Activated T-helper 17 cell treated with anti-CD3 and anti-CD28 coated beads, Interleukin-2, amount 50 U/mL, for 72 hours (primary cell): ENCODE data around the gene ITM2C. TPM values are rescaled to one million over a fixed set of nuclear protein-coding genes. Genes with fewer than 3 reads are reported as not detected.

Source experiments
- ATAC-seq: fragments of 150-1000 bp; cut with Tn5 transposase; replicated peaks from 2 replicates; pipeline ENCODE4 v1.10.0; 2021; ENCODE audit warnings: mild to moderate bottlenecking, moderate library complexity
- H3K27ac Mint-ChIP-seq: one replicate; pipeline ENCODE4 v1.8.0; 2022; ENCODE audit warnings: mixed read lengths
- H3K27me3 Mint-ChIP-seq: one replicate; pipeline ENCODE4 v1.8.0; 2022; ENCODE audit warnings: mixed read lengths
- H3K36me3 Mint-ChIP-seq: one replicate; pipeline ENCODE4 v1.8.0; 2022; ENCODE audit warnings: low read depth, mild to moderate bottlenecking, mixed read lengths
- H3K4me1 Mint-ChIP-seq: one replicate; pipeline ENCODE4 v1.8.0; 2022; ENCODE audit warnings: mixed read lengths
- H3K4me3 Mint-ChIP-seq: one replicate; pipeline ENCODE4 v1.8.0; 2022; ENCODE audit warnings: mild to moderate bottlenecking, mixed read lengths
- H3K9me3 Mint-ChIP-seq: one replicate; pipeline ENCODE4 v1.8.0; 2022; ENCODE audit warnings: mixed read lengths
- total RNA-seq, 2 donors: library from RNA; stranded (reverse); gene quantifications; one replicate each; pipeline ENCODE4 v1.2.3, GENCODE V29; 2022

The ITM2C gene
- total RNA-seq, 2 donors from 2014 or later = 28.7 to 45.0 TPM

DNA sequence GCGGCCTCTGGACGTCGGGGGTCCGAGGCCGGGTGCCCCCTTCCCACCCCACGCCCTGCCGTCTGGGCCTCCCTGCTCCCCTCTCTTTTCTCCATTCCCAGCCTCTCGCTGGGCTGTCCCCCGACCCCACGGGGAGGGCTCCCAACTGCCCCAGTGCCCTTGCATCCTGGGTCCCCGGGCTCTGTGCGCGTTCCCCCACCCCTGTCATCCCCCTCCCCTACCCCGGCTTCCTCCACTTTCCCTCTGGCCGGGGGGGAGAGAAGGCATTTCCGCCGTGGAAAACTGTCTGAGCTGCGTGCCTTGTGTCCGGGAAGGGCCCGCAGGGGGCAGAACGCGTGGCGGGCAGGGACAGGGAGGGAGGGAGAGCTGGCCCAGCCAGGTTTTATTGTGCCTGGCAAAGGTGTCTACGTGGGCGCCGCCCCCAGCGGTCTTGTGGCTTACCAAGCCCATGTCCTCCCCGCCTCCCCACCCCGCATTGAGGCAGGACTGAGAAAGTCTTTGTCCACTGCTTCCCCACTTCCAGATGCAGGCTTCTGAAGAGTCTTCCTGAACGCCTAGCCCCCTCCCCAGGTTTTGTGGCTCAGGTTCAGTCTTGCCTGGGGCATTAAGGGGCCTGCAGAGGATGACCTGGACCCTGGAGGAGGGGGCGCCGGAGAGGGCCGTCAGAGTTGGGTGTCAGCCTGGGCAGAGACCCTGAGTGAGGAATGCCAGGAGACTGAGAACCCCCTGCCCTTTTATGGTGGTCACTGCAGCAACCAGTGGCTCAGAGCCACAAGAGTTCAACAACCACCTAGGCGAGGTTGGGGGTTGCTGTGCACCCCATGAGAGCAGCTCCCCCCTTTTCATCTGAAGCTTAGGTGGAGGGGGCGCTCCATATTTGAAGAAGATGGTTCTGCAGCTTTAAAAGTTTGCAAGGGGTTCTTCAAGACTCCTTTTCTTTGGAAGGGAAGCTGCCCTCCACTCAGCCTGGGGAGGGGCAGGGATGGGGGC is 1.3 kb downstream of the ITM2C start:
- peaks cover 7% of the 10 kb centered on the region for H3K27me3 Mint-ChIP-seq
- peak overlapping the region; percentile 54 for H3K27ac Mint-ChIP-seq
- no peaks in the 10 kb centered on the region for H3K9me3 Mint-ChIP-seq
- H3K4me3 Mint-ChIP-seq = peak overlapping the region; percentile 73
- ATAC-seq = no peak
- H3K4me1 Mint-ChIP-seq = peaks cover 19% of the 10 kb centered on the region
- no peaks in the 10 kb centered on the region for H3K36me3 Mint-ChIP-seq

DNA sequence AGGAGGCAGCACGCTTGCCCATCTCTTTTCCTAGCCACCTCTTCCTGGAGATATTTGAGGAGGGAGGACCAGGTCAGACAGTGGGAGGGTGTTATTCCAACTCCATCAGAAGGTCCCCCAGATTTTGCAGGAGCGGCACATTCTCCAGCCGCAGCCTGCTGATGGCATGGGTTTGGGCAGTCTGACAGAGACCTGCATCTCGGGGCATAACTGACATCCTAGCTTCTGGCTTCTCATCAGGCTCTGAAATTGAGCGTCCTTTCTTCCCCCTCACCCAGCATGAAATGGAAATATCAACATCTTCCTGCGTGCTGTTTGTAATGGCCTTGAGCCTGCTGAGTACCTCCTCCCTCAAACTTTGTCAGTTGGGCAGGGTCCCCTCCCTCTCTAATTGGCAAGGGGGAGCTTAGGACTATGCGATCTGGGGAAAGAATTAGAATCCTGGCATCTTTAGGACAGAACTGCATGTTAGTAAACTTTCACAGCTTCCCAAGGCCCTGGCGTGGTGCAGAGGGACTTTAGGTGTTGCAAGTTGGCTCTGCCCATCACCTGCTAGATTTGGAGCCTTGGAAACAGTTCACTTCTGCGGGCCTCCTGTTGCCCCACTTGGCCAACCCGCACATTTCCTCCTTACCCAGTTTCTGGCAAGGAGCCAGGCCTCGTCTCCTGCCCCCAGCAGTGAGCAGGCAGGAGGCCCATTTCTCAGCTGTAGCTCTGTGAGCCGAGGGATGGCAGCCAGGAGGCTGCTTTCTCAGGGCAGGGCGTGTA is 2.2 kb downstream of the ITM2C start:
- H3K27ac Mint-ChIP-seq = no peak overlapping the region
- H3K27me3 Mint-ChIP-seq = no peaks in the 10 kb centered on the region
- no peak for ATAC-seq
- H3K4me3 Mint-ChIP-seq = peak overlapping the region; percentile 54
- no peaks in the 10 kb centered on the region for H3K9me3 Mint-ChIP-seq
- H3K36me3 Mint-ChIP-seq = no peaks in the 10 kb centered on the region
- H3K4me1 Mint-ChIP-seq = peaks cover 13% of the 10 kb centered on the region

- no peak overlapping the region for H3K4me3 Mint-ChIP-seq
- ATAC-seq = no peak
- H3K27ac Mint-ChIP-seq = no peak overlapping the region
- H3K36me3 Mint-ChIP-seq = no peaks in the 10 kb centered on the region
- peaks cover 14% of the 10 kb centered on the region for H3K4me1 Mint-ChIP-seq
- no peaks in the 10 kb centered on the region for H3K27me3 Mint-ChIP-seq
- no peaks in the 10 kb centered on the region for H3K9me3 Mint-ChIP-seq
These were observed 3.6 kb downstream of the ITM2C start for GRCh38 chr2:230868161-230868946.

DNA sequence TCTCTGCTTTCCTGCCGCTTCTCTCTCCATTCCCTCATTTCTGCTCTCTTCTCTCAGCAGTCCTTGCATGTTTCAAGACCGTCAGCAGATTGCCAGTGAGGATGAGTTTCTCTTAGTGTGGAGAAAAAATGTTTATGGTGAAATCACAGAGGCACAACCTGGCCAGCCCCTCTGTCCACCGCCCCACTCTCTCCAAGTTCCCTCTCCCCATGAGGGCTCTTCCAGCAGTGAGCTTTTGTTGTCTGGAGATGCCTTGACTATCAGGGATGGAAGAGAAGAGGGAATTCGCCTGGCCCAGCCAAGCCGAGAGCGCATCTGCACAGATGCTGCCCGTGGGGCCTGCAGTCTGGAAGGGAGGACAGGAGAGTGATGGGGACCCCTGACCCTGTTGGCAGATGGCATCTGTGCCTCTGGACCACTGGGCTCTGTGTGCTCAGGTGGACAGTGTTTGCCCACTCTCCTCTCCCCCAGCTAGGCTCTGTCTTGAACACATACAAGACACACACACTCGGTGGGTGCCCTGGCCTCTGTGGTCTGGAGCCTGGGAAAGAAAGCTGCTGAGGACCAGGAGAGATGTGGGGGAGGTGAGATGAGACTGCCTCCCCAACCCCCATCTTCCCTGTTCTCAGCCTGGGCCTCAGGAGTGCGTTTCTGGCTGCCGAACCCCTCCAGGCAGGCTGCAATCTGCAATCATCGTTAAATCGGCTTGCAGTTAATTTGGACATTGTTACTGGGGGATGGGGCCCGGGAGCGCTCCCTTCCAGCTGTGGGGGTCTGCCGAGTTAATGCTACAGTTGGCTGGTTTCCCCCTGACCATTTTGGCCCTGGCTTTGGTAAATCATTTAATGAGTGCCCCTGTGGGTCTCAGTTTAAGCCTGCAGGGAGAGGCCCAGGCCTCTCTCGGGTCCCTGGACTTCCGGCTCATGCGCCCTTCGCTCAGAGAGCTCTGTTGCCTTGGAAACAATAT is 4.5 kb downstream of the ITM2C start:
- no peaks in the 10 kb centered on the region for H3K9me3 Mint-ChIP-seq
- ATAC-seq = no peak
- peaks cover 14% of the 10 kb centered on the region for H3K4me1 Mint-ChIP-seq
- no peaks in the 10 kb centered on the region for H3K27me3 Mint-ChIP-seq
- H3K4me3 Mint-ChIP-seq = no peak overlapping the region
- no peaks in the 10 kb centered on the region for H3K36me3 Mint-ChIP-seq
- no peak overlapping the region for H3K27ac Mint-ChIP-seq

GRCh38 chr2:230869914-230870543 is 5.3 kb downstream of the ITM2C start:
- Mint-ChIP-seq H3K27me3 (no peaks in the 10 kb centered on the region), H3K4me3 (no peak overlapping the region), H3K27ac (peak overlapping the region; percentile 46), H3K36me3 (no peaks in the 10 kb centered on the region), H3K9me3 (no peaks in the 10 kb centered on the region), H3K4me1 (peaks cover 16% of the 10 kb centered on the region)
- ATAC-seq = no peak

GRCh38 chr2:230870544-230871360 is 6.0 kb downstream of the ITM2C start:
- H3K4me3 Mint-ChIP-seq = no peak overlapping the region
- no peaks in the 10 kb centered on the region for H3K27me3 Mint-ChIP-seq
- H3K27ac Mint-ChIP-seq = peak overlapping the region; percentile 46
- no peak for ATAC-seq
- H3K9me3 Mint-ChIP-seq = no peaks in the 10 kb centered on the region
- no peaks in the 10 kb centered on the region for H3K36me3 Mint-ChIP-seq
- H3K4me1 Mint-ChIP-seq = peaks cover 16% of the 10 kb centered on the region

GRCh38 chr2:230871361-230872150 is 6.8 kb downstream of the ITM2C start:
- no peak overlapping the region for H3K27ac Mint-ChIP-seq
- peaks cover 16% of the 10 kb centered on the region for H3K4me1 Mint-ChIP-seq
- H3K4me3 Mint-ChIP-seq = no peak overlapping the region
- no peaks in the 10 kb centered on the region for H3K27me3 Mint-ChIP-seq
- no peak for ATAC-seq
- no peaks in the 10 kb centered on the region for H3K36me3 Mint-ChIP-seq
- H3K9me3 Mint-ChIP-seq = no peaks in the 10 kb centered on the region

DNA sequence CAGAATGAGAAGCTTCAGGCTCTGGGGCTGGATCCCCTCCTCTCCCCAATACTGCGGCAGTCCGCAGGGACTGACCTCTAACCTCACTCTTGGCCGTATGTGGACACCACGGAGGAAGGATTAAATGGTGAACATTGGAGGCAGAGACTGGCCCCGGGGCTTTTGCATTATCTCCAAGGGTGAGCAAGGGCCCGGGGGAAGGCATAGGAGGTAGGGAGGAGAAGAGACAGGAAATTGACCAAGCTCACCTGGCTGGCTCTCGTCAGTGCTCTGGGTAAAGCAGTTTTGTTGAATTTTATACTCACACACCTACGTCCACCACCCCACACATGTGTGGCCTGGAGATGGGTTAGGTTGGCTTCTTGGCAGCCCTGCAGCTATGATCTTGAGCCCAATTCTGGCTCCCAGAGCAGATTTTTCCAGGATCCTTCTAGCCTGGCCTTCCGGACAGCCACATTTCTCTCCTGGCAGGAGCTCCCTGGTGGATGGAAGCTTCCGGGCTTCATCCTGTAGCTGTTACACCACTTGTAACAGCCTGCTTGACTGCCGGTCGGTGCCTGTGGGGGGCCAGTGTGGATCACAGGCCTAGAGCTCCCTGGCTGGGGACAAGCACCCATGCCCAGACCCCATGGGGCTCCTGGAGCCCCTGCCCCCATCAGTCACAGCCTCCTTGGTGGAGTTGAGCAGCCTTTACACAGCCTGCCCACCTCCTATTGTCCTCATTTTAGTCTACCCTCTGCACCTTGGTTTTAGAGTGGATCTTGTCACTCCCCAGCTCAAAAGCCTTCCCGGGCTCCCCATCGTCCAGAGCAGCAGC is 7.6 kb downstream of the ITM2C start:
- Mint-ChIP-seq H3K36me3 (no peaks in the 10 kb centered on the region), H3K9me3 (no peaks in the 10 kb centered on the region), H3K27me3 (no peaks in the 10 kb centered on the region), H3K4me1 (peaks cover 12% of the 10 kb centered on the region), H3K4me3 (peak overlapping the region; percentile 3), H3K27ac (no peak overlapping the region)
- no peak for ATAC-seq

GRCh38 chr2:230872968-230873660 is 8.4 kb downstream of the ITM2C start:
- H3K27ac Mint-ChIP-seq = no peak overlapping the region
- ATAC-seq = peak; percentile 61
- peaks cover 12% of the 10 kb centered on the region for H3K4me1 Mint-ChIP-seq
- H3K36me3 Mint-ChIP-seq = peaks cover 6% of the 10 kb centered on the region
- H3K27me3 Mint-ChIP-seq = no peaks in the 10 kb centered on the region
- no peaks in the 10 kb centered on the region for H3K9me3 Mint-ChIP-seq
- H3K4me3 Mint-ChIP-seq = peak overlapping the region; percentile 3

DNA sequence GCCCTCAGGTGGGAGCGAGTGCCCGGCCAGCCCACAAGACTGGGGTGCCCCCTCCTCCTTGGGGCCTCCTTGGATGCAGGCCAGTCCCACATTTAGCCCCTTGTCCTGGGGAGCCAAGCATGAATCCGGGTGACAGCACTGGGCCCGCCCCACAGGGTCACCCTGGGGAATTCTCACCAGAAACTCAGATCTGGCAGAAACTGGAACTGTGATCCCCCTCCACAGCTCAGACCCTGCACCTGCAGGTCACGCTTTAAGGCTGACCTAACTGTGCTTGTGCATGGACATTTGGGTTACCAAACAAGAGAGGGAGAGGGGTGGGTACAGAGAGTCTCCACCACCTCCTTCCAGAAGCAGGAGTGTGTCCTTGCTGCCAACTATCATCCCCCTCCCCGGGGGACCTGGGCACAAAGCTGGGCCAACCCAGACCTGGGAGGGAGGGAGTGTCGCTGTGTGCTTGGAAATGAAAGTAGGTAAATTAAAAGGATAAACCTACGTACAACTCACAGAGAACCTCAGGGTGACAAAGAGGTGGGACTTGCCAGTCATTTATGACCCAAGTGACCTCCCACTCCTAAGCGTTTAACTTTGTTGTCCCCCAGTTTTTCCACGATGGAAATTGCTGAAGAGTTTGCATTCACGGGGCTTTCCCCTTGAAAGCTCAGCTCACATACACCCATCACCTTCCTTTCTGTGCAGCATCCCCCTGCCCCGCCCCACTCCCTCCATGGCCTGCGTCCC is 9.1 kb downstream of the ITM2C start:
- Mint-ChIP-seq H3K36me3 (peaks cover 9% of the 10 kb centered on the region), H3K4me3 (peak overlapping the region; percentile 3), H3K9me3 (no peaks in the 10 kb centered on the region), H3K27ac (peak overlapping the region; percentile 58), H3K27me3 (no peaks in the 10 kb centered on the region), H3K4me1 (peaks cover 12% of the 10 kb centered on the region)
- peak; percentile 79 for ATAC-seq
